PC-9 (cell line): ENCODE data around the gene SLC9C1. TPM values are rescaled to one million over a fixed set of nuclear protein-coding genes. Genes with fewer than 3 reads are reported as not detected.

Source experiments
- BruUV-seq: library from RNA; stranded (reverse); fragments of 400-500 nt; replicated peaks from 2 replicates; lab custom pipeline; 2021; lab: Mats Ljungman, UMichigan
- CTCF ChIA-PET: fragments of 300-600 bp; sonication (Branson Sonifier 250); formaldehyde crosslinking; loops from one replicate; lab custom pipeline; 2022; ENCODE audit warnings: antibody characterized with exemption; lab: Charles Lee
- POLR2A ChIA-PET: fragments of 300-600 bp; sonication (Branson Sonifier 250); formaldehyde crosslinking; loops from one replicate; lab custom pipeline; 2022; ENCODE audit warnings: antibody characterized with exemption; ENCODE audit not compliant: unreplicated experiment; lab: Charles Lee
- DNase-seq, 2 experiments: peaks; one replicate each; pipeline versions ENCODE4 v3.0.0 to v3.0.0-alpha.2; 2015 to 2022; ENCODE audit warnings: mixed read lengths in 1 of 2
- H2AFZ ChIP-seq: fragments of 200-600 bp; sonication (generic); 2 replicates; pipeline ENCODE4 v1.8.1; 2017; ENCODE audit warnings: antibody characterized with exemption
- H3F3A ChIP-seq: fragments of 200-600 bp; sonication (generic); 2 replicates; pipeline ENCODE4 v1.8.1; 2017; ENCODE audit warnings: antibody characterized with exemption, mild to moderate bottlenecking, low read depth; ENCODE audit not compliant: insufficient read depth
- H3K27ac ChIP-seq: fragments of 200-600 bp; sonication (generic); 2 replicates; pipeline ENCODE4 v1.6.1; 2016; ENCODE audit warnings: mixed run types
- H3K27me3 ChIP-seq: fragments of 200-600 bp; sonication (generic); 2 replicates; pipeline ENCODE4 v1.6.1; 2016; ENCODE audit warnings: low read depth, mixed run types; ENCODE audit not compliant: insufficient read depth
- H3K36me3 ChIP-seq: fragments of 200-600 bp; sonication (generic); 2 replicates; pipeline ENCODE4 v1.6.1; 2016; ENCODE audit warnings: low read depth, mixed run types
- H3K4me1 ChIP-seq: fragments of 200-600 bp; sonication (generic); replicated peaks from 2 replicates; pipeline ENCODE4 v1.6.1; 2016; ENCODE audit warnings: mixed run types; ENCODE audit not compliant: insufficient read depth
- H3K4me2 ChIP-seq: fragments of 200-600 bp; sonication (generic); 2 replicates; pipeline ENCODE4 v1.6.1; 2017; ENCODE audit warnings: mixed run types
- H3K4me3 ChIP-seq: fragments of 200-600 bp; sonication (generic); 2 replicates; pipeline ENCODE4 v1.6.1; 2016; ENCODE audit warnings: mixed run types
- H3K79me2 ChIP-seq: fragments of 200-600 bp; sonication (generic); 2 replicates; pipeline ENCODE4 v1.6.1; 2017; ENCODE audit warnings: low read depth, mixed run types
- H3K9me2 ChIP-seq: fragments of 200-600 bp; sonication (generic); 2 replicates; pipeline ENCODE4 v1.8.1; 2017; ENCODE audit warnings: mild to moderate bottlenecking; ENCODE audit not compliant: insufficient read depth
- H3K9me3 ChIP-seq: fragments of 200-600 bp; sonication (generic); 2 replicates; pipeline ENCODE4 v1.8.1; 2016; ENCODE audit warnings: low read depth; ENCODE audit not compliant: insufficient read depth
- H4K20me1 ChIP-seq: fragments of 200-600 bp; sonication (generic); 2 replicates; pipeline ENCODE4 v1.8.1; 2017; ENCODE audit not compliant: insufficient read depth
- CTCF ChIP-seq: fragments of 200-600 bp; sonication (generic); conservative IDR thresholded peaks from 2 replicates; pipeline ENCODE4 v1.6.1; 2017; ENCODE audit warnings: mixed run types, antibody characterized with exemption, mild to moderate bottlenecking, moderate library complexity
- EZH2 ChIP-seq: fragments of 200-600 bp; sonication (generic); IDR thresholded peaks from 2 replicates; pipeline ENCODE4 v1.8.0; 2017; ENCODE audit warnings: antibody characterized with exemption, low read depth
- intact Hi-C: fragments of 100-400 bp; cut with micrococcal nuclease; formaldehyde crosslinking; loops from one replicate; pipeline ENCODE4 v1.10.0; 2022; ENCODE audit not compliant: unreplicated experiment
- total RNA-seq: library from RNA; stranded (reverse); gene quantifications from 2 replicates; pipeline ENCODE4 v1.2.3, GENCODE V29; 2021

The SLC9C1 gene
- total RNA-seq, 1 experiment from 2014 or later = not detected

DNA sequence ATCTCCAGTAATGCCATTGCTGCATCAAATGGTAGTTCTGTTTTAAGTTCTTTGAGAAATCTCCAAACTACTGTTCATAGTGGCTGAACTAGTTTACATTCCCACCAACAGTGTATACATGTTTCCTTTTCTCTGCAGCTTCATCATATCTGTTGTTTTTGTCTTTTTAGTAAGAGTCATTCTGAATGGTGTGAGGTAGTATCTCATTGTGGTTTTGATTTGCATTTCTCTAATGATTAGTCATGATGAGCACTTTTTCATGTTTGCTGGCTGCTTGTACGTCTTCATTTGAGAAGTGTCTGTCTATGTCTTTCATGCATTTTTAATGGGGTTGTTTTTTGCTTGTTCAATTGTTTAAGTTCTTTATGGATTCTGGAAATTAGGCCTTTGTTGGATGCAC is 150.8 kb downstream of the SLC9C1 start:
- BruUV-seq = no TSS peak
- 0 out of 2 replicates have a peak, but pooled peaks cover 4% of the 10 kb centered on the region for H3K9me3 ChIP-seq
- no peaks in the 10 kb centered on the region for H3K9me2 ChIP-seq
- no peak for DNase-seq
- H4K20me1 ChIP-seq = no peaks in the 10 kb centered on the region
- H3K27ac ChIP-seq = no peak overlapping the region
- no peak for TF ChIP-seq CTCF
- TF ChIP-seq EZH2 = no peak
- no peaks in the 10 kb centered on the region for H3F3A ChIP-seq
- H3K79me2 ChIP-seq = no peaks in the 10 kb centered on the region
- H3K36me3 ChIP-seq = no peaks in the 10 kb centered on the region
- ChIA-PET CTCF (no interaction called here), POLR2A (no interaction called here)
- H3K4me1 ChIP-seq = no peaks in the 10 kb centered on the region
- H3K4me2 ChIP-seq = no peak overlapping the region
- no peaks in the 10 kb centered on the region for H3K27me3 ChIP-seq
- intact Hi-C loops = no loop called here
- no peak overlapping the region for H2AFZ ChIP-seq
- H3K4me3 ChIP-seq = no peak overlapping the region

DNA sequence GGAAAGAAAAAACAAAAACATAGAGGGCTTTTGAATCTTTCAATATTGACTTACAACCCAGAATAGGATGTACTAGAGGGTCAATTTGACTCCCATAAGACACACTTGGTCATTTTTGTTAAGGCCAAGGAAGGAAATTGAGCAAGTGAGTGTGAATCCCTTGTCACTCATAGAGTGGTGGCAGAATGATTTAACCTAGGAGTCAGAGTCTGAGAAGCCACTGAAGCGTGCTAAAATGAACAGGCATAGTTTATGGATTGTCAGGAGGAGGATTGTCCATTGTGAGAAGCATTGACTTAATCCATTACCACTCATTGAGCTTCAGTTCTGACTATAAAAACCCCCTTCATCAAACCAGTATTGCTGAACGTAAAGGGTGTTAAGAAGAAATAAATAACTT is 152.7 kb downstream of the SLC9C1 start:
- no peaks in the 10 kb centered on the region for H3K9me2 ChIP-seq
- no peak for TF ChIP-seq EZH2
- TF ChIP-seq CTCF = no peak
- no peaks in the 10 kb centered on the region for H3K79me2 ChIP-seq
- H3K4me1 ChIP-seq = no peaks in the 10 kb centered on the region
- intact Hi-C loops = no loop called here
- no TSS peak for BruUV-seq
- H3K4me2 ChIP-seq = no peak overlapping the region
- no peak overlapping the region for H3K4me3 ChIP-seq
- no peaks in the 10 kb centered on the region for H3K36me3 ChIP-seq
- H3F3A ChIP-seq = no peaks in the 10 kb centered on the region
- H2AFZ ChIP-seq = no peak overlapping the region
- no peaks in the 10 kb centered on the region for H3K27me3 ChIP-seq
- DNase-seq = no peak
- H3K9me3 ChIP-seq = no peaks in the 10 kb centered on the region
- no peak overlapping the region for H3K27ac ChIP-seq
- ChIA-PET CTCF (no interaction called here), POLR2A (no interaction called here)
- no peaks in the 10 kb centered on the region for H4K20me1 ChIP-seq

DNA sequence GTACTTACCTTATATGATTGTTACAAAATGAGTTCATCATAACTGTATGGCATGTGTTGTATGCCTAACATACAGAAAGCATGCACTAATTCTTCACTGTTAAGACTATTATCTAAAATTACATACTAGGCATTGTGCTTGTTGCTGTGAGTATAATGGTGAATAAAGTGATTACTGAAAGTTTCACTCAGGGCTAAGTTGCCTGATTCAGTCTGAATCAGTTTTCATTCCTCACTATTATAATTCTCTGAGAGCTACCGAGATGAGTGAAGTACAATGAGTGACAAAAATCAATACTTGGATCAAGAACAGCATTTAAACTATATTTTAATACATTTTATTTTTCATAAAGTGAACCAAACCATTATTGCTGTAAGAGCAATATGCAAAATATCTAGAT is 153.4 kb downstream of the SLC9C1 start:
- Histone ChIP-seq H3K27me3 (no peaks in the 10 kb centered on the region), H3K27ac (no peak overlapping the region), H2AFZ (no peak overlapping the region), H3K4me1 (no peaks in the 10 kb centered on the region), H4K20me1 (no peaks in the 10 kb centered on the region), H3K4me3 (no peak overlapping the region), H3K79me2 (no peaks in the 10 kb centered on the region), H3K9me3 (no peaks in the 10 kb centered on the region), H3K4me2 (no peak overlapping the region), H3K36me3 (no peaks in the 10 kb centered on the region), H3K9me2 (no peaks in the 10 kb centered on the region), H3F3A (no peaks in the 10 kb centered on the region)
- CTCF ChIA-PET = no interaction called here
- BruUV-seq = no TSS peak
- intact Hi-C loops = no loop called here
- TF ChIP-seq CTCF (no peak), EZH2 (no peak)
- POLR2A ChIA-PET = interaction anchor here (0.7 kb wide), 1 partner anchor 162 kb away, joined by 9 read pairs; the partner anchor contains the start of gene ABHD10
- no peak for DNase-seq
